ENCODE results near the gene ROCK1.
"Not testable (repeated sequence)": the region's sequence is repeated elsewhere in the genome, so short reads cannot be mapped to it uniquely, and the experiment has no call there.

The ROCK1 gene

DNA sequence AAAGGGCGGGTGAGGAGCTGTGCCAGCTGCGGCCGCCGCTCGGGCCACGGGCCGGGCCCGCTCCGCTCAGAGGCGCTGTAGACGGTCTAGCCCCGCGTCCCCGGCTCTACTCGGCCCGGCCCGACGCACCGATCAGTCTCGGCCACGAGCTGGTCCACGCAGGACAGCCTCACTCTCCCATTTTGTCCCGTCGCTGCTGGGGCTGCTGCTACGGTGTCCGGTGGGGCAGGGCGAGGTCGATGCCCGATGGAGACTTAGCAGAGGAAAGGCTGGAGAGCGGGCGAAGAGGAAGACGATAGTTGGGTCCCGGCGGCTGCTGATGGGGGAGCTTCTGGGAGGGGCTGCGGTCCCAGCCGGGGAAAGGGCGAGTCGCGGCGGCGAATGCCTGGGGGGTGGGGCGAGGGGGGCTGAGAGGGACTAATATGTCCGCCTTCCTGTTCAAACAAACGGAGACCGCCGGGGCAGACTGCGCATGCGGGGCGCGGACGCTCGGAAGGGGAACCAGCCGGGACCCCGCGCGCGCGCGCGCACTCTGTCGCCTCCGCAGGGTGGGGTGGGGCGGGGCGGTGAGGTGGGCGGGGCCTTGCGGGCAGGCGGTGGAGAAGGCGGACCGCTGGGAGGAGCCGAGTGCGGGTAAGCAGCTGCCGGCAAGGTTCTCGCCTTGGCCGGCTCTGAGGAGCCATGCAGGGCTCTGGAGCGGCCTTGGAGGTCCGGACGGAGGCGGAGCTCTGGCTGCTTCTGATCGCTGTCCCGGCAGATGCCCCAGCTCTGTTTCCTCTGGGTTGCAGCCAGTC, at the start of gene ROCK1:
Gene ROCK1 (minus strand): TSS at position 468 of the 794 bp plus-strand sequence. CDS start 903 bp downstream, outside the sequence.
- peak; percentile 100 for DNase-seq

DNA sequence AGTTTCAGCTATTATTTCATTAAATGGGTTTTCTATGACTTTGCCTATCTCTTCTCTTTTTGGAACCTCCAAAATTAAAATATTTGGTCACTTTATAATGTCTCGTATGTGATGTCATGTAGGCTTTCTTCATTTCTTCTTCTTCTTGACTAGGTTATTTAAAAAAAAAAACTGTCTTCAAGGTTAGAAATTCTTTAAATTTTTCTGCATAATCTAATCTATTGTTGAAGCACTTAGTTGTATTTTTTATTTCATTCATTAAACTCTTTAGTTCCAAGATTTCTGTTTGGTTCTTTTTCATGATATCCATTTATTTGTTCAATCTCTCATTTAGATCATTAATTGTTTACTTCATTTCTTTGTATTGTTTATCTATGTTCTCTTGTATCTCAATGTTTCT, 43.8 kb upstream of the ROCK1 start:
- DNase-seq = no peak

DNA sequence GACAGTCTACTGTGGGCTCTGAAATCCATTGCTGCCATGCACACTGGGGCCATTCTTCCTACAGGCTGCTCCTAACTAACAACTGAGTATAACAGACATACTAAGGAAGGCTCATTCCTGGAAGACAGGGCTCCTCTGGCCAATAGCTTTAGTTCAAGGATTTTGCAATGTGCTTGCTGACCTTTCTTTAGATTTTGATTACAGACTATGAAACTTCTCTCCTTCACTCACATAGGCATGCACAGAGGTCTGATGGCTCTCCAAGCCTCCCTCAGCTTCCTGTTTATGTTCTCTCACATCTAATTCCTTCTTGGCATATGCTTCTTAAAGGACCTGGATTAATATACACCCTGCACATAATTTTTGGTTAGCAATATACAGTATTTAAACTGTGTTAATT, 34.4 kb upstream of the ROCK1 start:
- no peak for DNase-seq

DNA sequence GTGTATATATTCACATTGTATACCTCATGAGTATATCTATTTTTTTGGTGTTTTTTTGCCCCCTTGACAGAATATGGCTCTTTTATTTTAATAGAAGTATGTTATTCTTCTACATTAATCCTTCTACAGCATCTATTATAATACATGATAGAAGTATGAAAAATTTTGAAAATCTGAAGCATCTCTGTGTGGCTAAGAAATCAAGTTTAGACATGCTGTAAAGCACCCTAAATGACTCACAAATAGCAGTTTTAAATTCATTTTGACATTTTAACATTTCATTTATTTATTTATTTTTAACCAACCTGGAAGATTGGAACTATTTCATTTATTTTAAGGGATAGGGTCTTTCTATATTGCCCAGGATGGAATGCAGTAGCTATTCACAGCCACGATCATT, 33.8 kb upstream of the ROCK1 start:
- no peak for DNase-seq

DNA sequence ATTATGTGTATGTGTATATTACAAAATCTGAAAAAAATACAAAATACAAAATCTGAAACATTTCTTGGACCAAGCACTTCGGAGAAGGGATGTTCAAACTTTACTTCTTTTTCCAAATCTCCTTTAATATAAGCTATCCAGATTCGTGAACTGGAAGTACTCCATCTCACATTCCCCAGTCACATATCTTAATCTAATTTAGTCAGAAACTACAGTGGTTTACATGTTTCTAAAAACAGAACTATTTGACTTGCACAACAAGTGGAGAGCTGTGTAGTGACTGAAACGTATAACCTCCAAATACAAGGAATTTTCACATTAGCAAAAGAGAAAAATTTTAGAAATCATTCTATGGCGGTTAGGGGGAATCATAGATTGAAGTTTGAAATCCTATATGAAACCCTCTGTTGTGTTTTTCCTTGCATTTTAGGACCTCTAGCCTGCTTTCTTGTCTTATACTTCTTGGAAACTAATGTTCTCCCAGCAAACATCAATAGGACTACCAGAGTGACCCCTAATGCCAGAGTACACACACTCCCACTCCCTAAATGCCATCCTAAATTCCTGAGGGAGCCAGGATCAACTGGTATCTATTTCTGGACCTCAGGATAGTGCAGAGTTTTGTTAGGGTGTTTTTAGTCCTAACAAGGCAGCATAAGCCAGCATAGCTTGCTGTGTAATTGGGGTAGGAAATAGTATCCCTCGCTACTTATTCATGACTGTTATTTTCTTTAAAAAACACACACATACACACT, 30.2 kb upstream of the ROCK1 start:
- DNase-seq = no peak

DNA sequence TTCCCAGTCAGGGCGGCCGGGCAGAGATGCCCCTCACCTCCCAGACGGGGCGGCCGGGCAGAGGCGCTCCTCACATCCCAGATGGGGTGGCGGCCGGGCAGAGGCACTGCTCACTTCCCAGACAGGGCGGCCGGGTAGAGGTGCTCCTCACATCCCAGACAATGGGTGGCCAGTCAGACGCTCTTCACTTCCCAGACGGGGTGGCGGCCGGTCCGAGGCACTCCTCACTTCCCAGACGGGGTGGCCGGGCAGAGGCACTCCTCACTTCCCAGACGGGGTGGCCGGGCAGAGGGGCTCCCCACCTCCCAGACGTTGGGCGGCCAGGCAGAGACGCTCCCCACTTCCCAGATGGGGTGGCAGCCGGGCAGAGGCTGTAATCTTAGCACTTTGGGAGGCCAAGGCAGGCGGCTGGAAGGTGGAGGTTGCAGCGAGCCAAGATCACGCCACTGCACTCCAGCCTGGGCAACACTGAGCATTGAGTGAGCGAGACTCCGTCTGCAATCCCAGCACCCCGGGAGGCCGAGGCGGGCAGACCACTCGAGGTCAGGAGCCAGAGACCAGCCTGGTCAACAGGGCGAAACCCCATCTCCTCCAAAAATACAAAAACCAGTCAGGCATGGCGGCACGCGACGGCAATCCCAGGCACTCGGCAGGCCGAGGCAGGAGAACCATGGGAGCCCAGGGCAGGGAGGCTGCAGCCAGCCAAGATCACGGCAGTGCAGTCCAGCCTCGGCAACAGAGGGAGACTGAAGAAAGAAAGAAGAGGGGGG, 26.3 kb upstream of the ROCK1 start:
- not testable (repeated sequence) for DNase-seq

DNA sequence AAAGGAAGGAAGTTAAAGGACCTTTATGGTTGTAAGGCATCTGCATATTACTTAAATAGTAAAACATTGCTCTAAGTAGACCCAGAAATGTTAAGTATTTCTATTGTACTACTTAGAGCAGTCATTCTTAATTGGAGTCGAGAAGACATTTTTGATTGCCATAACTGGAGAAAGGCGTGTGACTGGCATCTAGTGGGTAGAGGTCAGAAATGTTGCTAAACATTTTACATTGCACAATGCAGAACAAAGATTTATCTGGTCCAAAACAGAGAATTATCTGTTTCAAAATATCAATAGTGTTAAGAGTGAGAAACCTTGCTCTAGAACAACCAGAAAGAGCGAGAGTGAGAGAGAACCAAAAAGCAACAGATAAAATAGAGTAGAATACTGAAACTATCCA, 23.3 kb upstream of the ROCK1 start:
- peak; percentile 57 for DNase-seq

DNA sequence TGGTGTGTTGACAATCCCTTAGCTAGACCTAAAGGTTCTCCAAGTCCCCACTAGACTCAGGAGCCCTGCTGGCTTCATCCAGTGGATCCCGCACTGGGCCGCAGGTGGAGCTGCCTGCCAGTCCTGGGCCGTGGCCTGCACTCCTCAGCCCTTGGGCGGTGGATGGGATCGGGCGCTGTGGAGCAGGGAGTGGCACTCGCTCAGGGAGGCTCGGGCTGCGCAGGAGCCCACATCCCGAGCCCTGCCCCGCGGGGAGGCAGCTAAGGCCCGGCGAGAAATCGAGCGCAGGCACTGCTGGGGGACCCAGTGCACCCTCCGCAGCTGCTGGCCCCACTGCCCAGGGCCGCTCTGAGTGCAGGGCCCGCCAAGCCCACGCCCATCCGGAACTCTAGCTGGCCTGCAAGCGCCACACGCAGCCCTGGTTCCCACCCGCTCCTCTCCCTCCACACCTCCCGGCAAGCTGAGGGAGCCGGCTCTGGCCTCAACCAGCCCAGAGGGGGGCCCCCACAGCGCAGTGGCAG, 20.8 kb upstream of the ROCK1 start:
- no peak for DNase-seq

DNA sequence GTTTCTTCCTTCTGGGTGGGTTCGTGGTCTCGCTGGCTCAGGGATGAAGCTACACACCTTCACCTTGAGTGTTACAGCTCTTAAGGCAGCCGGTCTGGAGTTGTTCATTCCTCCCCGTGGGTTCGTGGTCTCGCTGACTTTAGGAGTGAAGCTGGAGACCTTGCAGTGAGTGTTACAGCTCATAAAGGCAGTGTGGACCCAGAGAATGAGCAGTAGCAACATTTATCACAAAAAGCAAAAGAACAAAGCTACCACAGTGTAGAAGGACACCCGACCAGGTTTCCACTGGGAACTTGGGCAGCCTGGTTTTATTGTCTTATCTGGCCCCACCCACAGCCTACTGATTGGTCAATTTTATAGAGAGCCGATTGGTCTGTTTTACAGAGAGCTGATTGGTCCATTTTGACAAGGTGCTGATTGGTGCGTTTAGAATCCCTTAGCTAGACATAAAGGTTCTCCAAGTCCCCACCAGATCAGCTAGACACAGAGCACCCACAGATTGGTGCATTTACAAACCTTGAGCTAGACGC, 20.1 kb upstream of the ROCK1 start:
- no peak for DNase-seq

DNA sequence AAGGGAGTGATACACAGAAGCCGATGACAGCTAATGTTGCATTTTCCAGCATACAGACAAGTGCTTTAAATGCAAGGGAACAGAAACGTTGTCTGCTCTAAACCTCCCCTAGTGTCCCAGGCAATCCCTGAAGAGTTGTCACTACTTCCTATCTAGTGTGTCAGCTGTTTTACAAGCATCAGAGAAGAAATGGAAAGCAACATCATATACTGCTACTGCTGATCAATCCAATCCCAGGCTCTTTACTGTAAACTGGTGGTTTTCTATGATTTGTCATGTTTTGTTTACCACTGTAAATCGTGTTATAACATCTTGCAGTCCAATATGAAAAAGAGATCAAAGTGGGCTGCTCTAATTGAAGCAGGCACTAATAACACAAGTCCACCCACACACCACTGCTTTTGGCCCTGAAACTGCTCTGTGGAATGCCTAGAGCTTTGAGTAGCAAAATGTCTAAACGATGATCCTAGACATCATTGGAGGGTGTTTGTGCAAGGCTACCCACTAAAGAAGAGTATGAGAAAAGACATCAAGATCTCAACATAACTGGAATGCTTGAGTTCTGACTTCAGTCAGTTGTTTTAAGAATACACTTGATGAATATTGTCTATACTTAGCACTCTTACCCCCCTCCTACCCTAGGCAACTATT, 18.1 kb upstream of the ROCK1 start:
- no peak for DNase-seq

DNA sequence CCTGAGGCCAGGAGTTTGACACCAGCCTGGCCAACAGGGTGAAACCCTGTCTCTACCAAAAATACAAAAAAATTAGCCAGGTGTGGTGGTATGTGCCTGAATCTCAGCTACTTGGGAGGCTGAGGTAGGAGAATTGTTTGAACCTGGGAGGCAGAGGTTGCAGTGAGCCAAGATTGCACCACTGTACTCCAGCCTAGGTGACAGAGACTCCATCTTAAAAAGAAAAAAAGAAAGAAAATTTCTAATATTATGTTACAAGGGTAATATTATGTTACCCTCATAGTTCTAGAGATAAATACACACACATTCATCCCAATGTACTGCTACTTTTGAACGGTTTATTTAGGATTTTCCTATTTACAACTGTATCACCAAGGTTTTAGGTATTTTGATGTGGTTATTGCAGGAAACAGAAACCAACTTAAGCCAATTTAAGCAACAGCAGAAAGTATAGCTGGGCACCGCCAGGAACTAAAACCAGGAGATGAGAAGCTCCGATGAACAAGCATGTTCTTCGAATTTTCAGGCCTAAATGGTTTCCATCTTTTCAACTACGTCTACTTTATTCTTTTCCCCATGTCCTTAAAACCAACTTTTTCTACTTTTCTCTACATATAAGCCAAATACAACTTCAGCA, 11.8 kb upstream of the ROCK1 start:
- no peak for DNase-seq

DNA sequence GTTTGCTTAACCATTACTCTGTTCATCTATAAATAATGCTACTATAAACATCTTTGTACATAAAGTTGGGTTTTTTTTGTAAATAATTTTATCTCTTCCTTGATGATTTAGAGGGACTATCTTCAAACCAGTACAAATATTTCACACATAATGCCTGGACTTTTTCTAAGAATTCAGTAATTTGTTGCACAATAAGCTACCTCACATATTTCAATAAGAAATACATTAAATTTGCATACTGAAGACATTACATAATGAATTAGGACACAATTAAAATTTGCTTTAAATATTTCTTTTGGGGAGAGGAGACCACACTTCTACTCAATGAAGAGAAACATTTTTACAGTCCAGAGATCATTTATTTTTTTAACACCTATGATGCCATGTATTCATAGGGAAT, 7.2 kb upstream of the ROCK1 start:
- DNase-seq = no peak

DNA sequence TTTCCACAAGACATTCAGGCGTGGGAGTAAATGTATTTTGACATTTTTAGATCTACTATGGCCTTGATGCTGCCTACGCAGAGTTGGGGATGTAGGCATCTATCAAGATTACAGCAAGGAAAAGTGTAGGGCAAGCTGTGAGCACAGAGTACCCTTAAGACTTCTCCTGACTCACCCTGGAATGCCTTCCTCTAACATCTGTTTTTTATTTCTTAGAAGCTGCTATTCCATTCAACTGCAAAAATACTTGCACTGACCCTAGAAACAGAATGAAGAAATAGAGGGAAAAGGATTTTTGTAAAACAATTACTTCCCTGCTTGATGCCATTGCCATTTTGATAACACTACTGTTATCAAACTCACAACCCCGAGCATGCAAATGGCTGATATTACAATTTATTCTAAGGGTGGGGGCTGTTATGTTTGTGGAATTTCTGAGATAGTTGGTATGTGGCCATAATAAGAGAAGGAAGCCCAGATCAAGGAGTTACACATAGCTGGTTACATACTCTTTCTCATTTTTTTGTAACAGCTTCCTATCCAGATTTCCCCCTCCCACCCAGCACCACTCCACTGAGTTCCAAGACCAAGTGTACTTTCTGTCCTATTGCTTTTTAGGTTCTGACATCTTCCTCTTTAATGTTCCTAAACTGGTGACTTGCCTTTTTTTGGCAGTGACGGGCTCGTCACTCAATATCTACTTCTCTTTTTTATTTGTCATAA, 6.0 kb upstream of the ROCK1 start:
- DNase-seq = no peak

DNA sequence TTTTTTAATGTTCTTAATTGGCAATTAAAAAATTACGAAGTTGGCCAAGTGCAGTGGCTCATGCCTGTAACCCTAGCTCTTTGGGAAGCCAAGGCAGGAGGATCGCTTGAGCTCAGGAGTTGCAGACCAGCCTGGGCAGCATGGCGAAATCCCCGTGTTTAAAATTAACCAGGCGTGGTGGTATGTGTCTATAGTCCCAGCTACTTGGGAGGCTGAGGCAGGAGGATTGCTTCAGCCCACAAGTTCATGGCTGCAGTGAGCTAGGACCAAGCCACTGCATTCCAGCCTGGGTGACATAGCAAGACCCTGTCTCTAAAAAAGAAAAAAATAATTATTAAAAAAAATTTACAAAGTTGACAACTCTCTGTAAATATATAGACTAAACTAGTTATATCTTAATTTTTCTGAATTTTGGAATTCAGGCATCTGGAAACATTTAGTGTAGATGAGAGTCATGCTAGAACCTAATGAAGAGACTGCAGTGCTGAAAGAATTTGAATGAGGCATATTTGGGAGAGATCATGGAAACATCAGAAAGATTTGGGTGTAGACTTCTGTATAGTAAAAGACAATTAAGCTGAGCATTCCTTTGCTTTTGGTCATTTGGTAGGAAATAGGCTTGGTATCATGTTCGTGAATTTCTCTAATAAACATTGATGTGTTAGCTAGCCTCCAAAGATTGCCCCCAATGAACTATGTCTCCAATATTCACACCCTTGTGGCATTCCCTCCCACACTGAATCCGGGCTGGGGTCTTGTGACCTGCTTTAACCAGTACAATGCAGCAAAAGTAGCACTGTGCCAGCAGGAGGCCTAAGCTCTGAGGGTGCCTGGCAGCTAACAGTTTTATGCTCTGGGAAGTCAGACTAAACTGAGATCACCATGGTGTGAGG, 4.2 kb upstream of the ROCK1 start:
- DNase-seq = no peak

DNA sequence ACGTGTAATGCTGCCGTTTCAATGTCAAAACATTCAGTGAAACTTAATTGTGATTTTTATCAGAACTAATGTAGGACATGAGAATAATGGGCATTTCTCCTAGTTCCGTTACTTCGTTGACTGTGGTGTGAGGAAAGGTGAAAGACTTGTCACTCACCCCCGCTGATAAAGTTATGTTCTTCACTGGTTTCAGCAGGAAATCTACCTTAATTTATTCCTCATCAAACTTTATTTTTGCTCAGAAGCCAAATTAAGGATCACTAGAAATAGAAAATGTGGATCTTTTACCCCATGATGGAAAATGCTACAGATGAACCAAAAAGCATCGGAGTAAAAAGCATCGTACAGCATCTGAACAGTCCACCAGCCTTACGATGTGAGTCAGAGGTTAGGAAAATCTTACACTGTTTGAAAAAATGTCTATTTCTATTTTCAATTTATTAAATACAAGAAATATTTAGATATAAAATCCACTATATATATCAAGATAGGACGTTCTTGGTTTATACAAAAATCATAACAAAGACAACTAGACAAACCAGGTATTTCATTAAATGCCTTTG, 1.0 kb upstream of the ROCK1 start:
- DNase-seq = no peak

DNA sequence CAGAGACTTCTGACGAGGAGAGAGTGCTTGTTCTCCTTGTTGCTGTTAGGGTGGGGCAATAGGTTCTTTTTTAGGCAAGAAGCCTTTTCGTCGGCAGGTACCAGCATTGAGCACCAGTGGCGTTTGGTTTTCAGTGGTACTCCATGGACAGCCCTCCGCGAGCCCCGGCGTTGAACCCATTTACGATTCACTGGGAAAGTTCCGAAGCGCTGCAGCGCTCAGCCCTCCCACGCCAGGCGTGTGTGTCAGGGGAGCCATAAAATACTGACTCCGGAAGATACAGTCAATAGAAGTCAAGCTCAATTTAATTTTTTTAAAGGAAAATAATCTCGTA, 494 bp upstream of the ROCK1 start:
- DNase-seq = peak; percentile 57

DNA sequence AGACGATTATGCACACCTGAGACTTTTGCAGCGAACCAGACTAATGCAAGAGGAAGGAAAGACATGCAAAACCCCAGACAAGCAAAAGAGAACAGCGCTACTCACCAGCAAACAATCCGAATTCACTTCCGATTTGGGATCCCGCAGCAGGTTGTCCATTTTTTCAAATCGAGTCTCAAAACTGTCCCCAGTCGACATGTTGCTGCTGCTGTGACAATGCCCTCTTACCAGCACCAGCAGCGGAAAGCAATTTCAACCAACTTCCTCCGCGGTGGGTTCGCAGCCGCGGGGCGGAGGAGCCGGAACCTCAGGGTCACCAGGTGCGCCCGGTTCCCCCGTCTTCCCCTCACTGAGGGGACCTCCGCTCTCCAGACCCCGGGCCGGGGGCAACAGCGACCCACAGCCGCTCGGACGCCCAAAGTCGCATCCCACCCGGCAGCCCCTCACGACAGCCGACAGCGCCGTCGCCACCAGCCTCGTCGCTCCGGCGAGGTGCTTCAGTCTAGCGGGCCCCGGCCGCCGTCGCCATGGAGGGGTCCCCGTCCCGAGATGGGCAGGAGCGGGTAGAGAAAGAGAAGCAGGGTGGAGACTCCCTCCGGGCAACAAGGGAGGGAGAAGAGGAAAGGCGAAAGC, 784 bp downstream of the ROCK1 start:
- peak; percentile 73 for DNase-seq

DNA sequence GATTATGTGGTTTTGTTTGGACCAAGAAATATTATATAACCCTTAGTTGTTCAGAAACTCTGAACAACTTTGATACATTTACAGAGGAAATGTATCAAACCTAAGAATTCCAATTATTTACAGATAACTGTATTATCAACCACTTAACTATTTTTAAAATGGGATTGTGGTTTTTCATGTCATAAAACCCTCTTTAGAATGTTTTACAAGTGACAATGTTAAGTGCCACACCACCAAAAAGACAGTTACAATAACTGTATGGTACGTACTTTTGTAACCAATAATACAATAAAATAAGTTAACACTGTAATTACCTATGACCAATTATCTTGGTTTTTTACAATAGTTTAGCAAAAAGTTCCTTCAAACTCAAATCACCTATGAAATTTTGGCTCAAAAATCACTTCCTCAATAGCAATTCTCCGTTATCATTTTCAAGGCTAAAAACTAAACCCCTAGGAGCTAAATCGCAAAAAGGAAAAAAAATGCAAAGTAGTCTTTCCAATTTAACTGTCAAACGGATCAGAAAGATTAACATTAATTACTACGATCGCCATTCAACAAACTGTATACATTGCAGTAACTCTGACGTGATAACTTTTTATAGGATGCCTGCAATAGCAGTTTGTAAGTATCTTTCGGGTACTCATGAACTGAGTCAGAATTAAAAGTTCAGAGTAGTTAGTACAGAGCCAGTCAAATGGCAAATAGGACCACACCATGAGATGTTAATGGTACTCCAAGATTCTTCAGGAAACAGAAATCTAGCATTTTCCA, 1.5 kb downstream of the ROCK1 start:
- DNase-seq = no peak

DNA sequence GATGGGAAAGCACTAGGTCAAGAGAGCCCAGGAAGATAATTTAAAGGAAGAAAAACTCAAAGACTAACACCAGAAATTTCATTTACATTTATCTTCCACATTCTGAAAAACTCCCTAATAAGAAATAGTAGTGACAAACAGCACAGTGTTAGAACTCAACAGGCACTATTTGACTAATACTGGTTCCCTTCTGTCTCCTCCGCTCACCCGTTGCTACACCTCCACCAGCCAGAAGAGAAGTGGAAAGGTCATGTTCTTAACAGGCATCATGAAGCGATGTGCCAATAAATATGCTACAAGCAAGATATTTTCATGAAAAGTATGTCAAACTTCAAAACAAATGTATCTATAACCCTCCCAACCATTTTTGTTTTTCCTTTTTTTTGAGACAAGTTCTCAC, 5.7 kb downstream of the ROCK1 start:
- DNase-seq = no peak

All from CD4-positive, alpha-beta T cell treated with Interleukin-6 for 4 hours (primary cell).